Left lung (tissue), 10 donors: ENCODE results near the gene ZNF213. TPM values are rescaled to one million over a fixed set of nuclear protein-coding genes. Genes with fewer than 3 reads are reported as not detected.

Experiments used
- ATAC-seq: fragments of 200-7000 bp; cut with Tn5 transposase; one replicate; pipeline ENCODE4 v1.9.1; 2020; ENCODE audit warnings: moderate library complexity
- DNase-seq, 4 donors: peaks; one replicate each; pipeline ENCODE4 v3.0.0-alpha.2; 2013 to 2020
- H3K27ac ChIP-seq, 2 donors: fragments of 200-600 bp; sonication (generic) in 1 of 2; one replicate each; pipeline versions ENCODE4 v1.5.0 to v1.8.0; 2020 to 2021
- H3K27me3 ChIP-seq, 2 donors: fragments of 200-600 bp; sonication (generic) in 1 of 2; one replicate each; pipeline versions ENCODE4 v1.5.0 to v1.8.0; 2020 to 2021
- H3K36me3 ChIP-seq, 2 donors: fragments of 200-600 bp; sonication (generic) in 1 of 2; one replicate each; pipeline versions ENCODE4 v1.5.0 to v1.8.0; 2020 to 2021
- H3K4me1 ChIP-seq, 2 donors: fragments of 200-600 bp; one replicate each; pipeline ENCODE4 v1.8.0; 2021
- H3K4me3 ChIP-seq, 2 donors: fragments of 200-600 bp; sonication (generic) in 1 of 2; one replicate each; pipeline versions ENCODE4 v1.5.0 to v1.8.0; 2020 to 2021; ENCODE audit warnings: mild to moderate bottlenecking in 1 of 2
- H3K9me3 ChIP-seq, 2 donors: fragments of 200-600 bp; sonication (generic) in 1 of 2; one replicate each; pipeline versions ENCODE4 v1.5.0 to v1.8.0; 2020 to 2021
- intact Hi-C, 2 donors: fragments of 100-400 bp; cut with DNase I; formaldehyde crosslinking; loops; one replicate each; pipeline versions ENCODE4 v1.11.2 to v1.14.2; 2022
- polyA plus RNA-seq, 6 donors: library from polyadenylated mRNA; unstranded; fragments of 120-200 nt; gene quantifications; one replicate each; pipeline ENCODE4 v1.2.1, GENCODE V29; 2013; ENCODE audit not compliant: insufficient read length in 6 of 6
- total RNA-seq, 2 donors: library from RNA; stranded (reverse); fragmentation: NEBNext Ultra II Directional; extraction: Animal tissue kit (Norgen Biotek cat#: 25700); gene quantifications; one replicate each; pipeline ENCODE4 v1.2.1, GENCODE V29; 2021
- TF ChIP-seq, protein P1 (sequence below), 2 donors: fragments of 200-600 bp; sonication (generic) in 1 of 2; IDR thresholded peaks; one replicate each; pipeline versions ENCODE4 v1.5.0 to v1.8.0; 2021; ENCODE audit warnings: antibody characterized with exemption in 2 of 2
- donor health status: DM: no; HTN: yes; CAD: no.
- donor health status: DM: no; HTN: no; CAD: no.

Gene ZNF213
- total and polyA plus RNA-seq, 8 donors: 8.4 to 17.8 (median 13.0) TPM

DNA sequence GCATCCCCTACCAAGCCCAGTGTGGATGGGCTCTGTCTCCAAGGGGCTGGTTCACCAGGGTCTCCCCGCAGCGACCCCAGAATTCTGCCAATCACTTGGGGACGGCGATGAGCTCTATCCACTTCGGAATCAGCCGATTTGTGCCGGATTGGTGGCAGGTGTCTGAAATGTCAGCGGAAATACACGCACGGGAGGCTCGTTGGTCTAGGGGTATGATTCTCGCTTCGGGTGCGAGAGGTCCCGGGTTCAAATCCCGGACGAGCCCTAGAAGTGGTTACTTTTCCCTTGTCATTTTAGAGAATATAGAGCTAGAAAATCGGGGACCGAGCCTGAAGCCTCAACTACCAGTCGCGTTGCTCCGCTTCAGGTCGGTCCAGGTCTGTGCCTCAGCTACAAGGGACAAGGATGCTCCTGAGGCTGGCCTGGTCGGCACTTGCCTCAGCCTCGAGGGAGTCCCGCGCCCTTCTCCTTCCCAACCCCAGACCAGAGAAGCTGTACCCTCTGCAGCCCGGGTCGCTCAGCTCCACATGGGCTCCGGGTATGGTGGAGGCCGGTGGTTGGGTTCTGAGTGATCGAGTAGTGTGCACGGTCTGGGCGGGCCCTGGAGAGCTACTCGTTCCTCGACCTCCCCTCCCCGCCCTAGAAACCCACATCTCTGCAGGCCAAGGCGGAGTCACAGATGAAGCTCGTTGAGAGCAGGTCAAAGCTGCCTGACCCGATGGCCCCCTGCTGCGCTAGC is 37.2 kb downstream of the ZNF213 start:
- no peak for ATAC-seq

DNA sequence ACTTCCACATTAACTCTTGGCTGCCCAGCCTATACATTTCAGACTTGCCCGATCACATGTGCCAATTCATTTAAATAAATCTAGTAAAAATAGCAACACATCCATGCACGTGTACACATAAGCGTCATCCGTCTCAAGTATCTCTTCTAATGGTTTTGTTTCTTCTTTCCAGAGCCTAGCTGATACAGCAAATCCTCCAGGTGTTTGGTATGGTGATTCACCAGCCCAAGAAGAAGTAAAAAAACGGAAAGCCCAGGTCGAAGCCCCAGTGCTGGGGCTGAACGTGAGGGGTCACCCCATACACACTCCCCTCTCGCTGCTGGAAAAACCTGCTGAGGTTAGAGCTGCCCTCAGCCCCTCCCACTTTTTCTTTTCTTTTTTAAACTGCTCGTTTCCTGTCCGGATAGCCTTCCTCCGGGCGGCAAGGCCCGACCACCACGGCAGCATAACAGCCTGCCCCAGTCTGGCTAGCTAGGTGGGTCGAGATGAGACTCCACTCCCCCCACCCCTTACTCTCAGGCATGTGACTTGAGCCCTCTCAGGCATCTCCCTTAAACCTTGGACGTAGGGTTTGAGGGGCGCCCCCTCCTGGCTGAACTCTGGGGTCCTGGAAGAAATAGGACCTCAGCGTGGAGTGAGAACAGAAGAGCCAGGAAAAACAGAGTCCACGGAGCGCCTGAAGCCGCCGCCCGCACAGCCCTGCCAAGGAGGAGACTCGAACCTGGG is 39.2 kb downstream of the ZNF213 start:
- Histone ChIP-seq H3K4me3 (no peak overlapping the region), H3K36me3 (no peaks in the 10 kb centered on the region), H3K27me3 (peaks cover 89 to 100% of the 10 kb centered on the region in 2 donors), H3K4me1 (peaks cover 6 to 25% of the 10 kb centered on the region in 2 donors), H3K27ac (no peak overlapping the region), H3K9me3 (no peaks in the 10 kb centered on the region)
- TF ChIP-seq, protein P1, sequence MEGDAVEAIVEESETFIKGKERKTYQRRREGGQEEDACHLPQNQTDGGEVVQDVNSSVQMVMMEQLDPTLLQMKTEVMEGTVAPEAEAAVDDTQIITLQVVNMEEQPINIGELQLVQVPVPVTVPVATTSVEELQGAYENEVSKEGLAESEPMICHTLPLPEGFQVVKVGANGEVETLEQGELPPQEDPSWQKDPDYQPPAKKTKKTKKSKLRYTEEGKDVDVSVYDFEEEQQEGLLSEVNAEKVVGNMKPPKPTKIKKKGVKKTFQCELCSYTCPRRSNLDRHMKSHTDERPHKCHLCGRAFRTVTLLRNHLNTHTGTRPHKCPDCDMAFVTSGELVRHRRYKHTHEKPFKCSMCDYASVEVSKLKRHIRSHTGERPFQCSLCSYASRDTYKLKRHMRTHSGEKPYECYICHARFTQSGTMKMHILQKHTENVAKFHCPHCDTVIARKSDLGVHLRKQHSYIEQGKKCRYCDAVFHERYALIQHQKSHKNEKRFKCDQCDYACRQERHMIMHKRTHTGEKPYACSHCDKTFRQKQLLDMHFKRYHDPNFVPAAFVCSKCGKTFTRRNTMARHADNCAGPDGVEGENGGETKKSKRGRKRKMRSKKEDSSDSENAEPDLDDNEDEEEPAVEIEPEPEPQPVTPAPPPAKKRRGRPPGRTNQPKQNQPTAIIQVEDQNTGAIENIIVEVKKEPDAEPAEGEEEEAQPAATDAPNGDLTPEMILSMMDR (IDR thresholded peaks at IDR 0.05): no peak
- DNase-seq (no peak), ATAC-seq (no peak)
- intact Hi-C loops: no loop called here

More for the DNA sequence above, 37.2 kb downstream of the ZNF213 start:
- no peak overlapping the region for H3K4me3 ChIP-seq
- H3K4me1 ChIP-seq: peaks cover 6 to 25% of the 10 kb centered on the region in 2 donors
- H3K27ac ChIP-seq: no peak overlapping the region
- H3K27me3 ChIP-seq: peaks cover 87 to 100% of the 10 kb centered on the region in 2 donors
- no peaks in the 10 kb centered on the region for H3K36me3 ChIP-seq
- intact Hi-C loops: no loop called here
- DNase-seq: no peak
- TF ChIP-seq, protein P1 (IDR thresholded peaks at IDR 0.05): no peak
- H3K9me3 ChIP-seq: no peaks in the 10 kb centered on the region

DNA sequence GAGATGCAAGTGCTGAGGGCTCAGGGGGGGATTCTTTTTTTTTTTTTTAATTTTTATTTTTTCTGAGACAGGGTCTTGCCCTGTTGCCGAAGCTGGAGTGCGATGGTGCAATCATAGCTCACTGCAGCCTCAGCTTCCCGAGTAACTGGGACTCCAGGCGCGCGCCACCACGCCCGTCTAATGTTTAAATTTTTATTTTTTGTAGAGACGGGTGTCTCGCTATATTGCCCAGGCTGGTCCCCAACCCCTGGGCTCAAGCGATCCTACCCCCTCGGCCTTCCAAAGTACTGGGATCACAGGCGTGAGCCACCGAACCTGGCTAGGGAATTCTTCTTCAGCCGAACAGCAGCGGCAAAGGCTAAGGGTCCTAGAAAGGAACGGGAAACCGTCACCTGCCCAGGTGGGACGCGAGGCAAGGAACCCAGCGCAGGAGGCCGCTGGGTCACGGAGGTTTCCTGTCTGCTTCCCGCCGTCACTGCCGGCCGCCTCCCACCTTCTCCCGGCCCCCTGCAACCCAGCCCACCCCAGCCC is 39.9 kb downstream of the ZNF213 start:
- ATAC-seq (no peak), DNase-seq (no peak)
- no peaks in the 10 kb centered on the region for H3K36me3 ChIP-seq
- peaks cover 6 to 25% of the 10 kb centered on the region in 2 donors for H3K4me1 ChIP-seq
- TF ChIP-seq, protein P1 (IDR thresholded peaks at IDR 0.05): no peak
- no peaks in the 10 kb centered on the region for H3K9me3 ChIP-seq
- no peak overlapping the region for H3K27ac ChIP-seq
- H3K27me3 ChIP-seq: peaks cover 89 to 100% of the 10 kb centered on the region in 2 donors
- no peak overlapping the region for H3K4me3 ChIP-seq
- intact Hi-C loops: no loop called here

DNA sequence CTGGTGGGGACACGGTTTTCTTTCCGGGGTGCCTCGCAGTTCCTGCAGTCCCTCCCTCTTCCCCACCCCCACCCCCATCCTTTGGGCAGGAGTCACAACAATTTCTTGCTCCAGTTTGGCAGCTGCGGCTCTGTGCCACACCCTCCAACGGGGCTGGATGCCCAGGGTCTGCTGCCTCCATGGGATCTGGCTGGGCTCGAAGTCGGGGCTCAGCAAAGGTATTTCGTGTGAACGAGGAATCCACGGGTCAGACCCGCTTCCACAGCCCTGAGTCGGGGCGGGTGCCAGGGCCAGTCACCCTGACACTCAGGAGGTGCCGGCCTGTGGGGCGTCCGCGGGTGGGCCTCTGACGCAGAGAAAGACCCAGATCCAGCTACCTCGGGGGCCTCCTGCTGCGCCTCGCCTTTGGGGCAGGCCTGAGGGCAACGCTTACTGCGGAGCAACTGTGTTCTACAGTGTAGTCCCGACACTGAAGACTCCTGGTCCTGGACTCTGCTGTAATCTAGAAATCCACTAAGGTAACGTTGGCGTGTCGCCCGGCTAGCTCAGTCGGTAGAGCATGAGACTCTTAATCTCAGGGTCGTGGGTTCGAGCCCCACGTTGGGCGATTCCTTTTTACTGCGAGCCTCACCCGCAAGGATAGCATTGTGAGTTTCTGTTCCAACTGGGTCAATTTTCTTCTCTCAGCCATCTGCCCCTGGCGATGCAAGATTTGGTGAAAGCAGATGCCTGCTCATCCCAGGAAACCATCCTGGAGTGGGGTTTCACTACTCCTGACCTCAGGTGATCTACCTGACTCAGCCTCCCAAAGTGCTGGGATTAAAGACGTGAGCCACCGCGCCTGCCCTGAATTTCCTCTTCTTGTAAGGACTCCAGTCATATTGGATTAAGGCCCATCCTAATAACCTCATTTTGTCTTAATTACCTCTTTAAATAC is 40.6 kb downstream of the ZNF213 start:
- TF ChIP-seq, protein P1 (IDR thresholded peaks at IDR 0.05): no peak
- no peaks in the 10 kb centered on the region for H3K36me3 ChIP-seq
- DNase-seq (no peak), ATAC-seq (no peak)
- no peak overlapping the region for H3K27ac ChIP-seq
- no peaks in the 10 kb centered on the region for H3K9me3 ChIP-seq
- intact Hi-C loops: no loop called here
- no peak overlapping the region for H3K4me3 ChIP-seq
- H3K4me1 ChIP-seq: peaks cover 6 to 24% of the 10 kb centered on the region in 2 donors
- H3K27me3 ChIP-seq: peaks cover 89 to 100% of the 10 kb centered on the region in 2 donors
